OCI-LY7 (cell line): ENCODE results near the gene POLDIP3. TPM values are rescaled to one million over a fixed set of nuclear protein-coding genes. Genes with fewer than 3 reads are reported as not detected.

Source experiments
- BruUV-seq: library from RNA; stranded (reverse); fragments of 400-500 nt; replicated peaks from 2 replicates; lab custom pipeline; 2021; lab: Mats Ljungman, UMichigan
- CTCF ChIA-PET: fragments of 300-600 bp; sonication (Branson Sonifier 250); formaldehyde crosslinking; loops from one replicate; lab custom pipeline; 2022; ENCODE audit warnings: antibody characterized with exemption; ENCODE audit not compliant: unreplicated experiment; lab: Charles Lee
- POLR2A ChIA-PET: fragments of 300-600 bp; sonication (Branson Sonifier 250); formaldehyde crosslinking; loops from one replicate; lab custom pipeline; 2022; ENCODE audit warnings: antibody characterized with exemption; lab: Charles Lee
- DNase-seq: peaks from one replicate; pipeline ENCODE4 v3.0.0-alpha.2; 2015; ENCODE audit warnings: low spot score
- H2AFZ ChIP-seq: fragments of 200-600 bp; sonication (generic), shearing (Covaris generic); 2 replicates; pipeline ENCODE4 v1.6.1; 2014; ENCODE audit warnings: mild to moderate bottlenecking, antibody characterized with exemption, low read length, moderate library complexity
- H3K27ac ChIP-seq: fragments of 200-600 bp; sonication (generic); 2 replicates; pipeline ENCODE4 v1.5.1; 2014; ENCODE audit warnings: mixed run types, low read depth, mild to moderate bottlenecking, moderate library complexity, low read length, inconsistent platforms; ENCODE audit not compliant: poor library complexity, severe bottlenecking
- H3K36me3 ChIP-seq: fragments of 200-600 bp; sonication (generic); 2 replicates; pipeline ENCODE4 v1.6.1; 2014; ENCODE audit warnings: mild to moderate bottlenecking, antibody characterized with exemption, low read length, moderate library complexity, mixed read lengths; ENCODE audit not compliant: insufficient read depth
- H3K4me1 ChIP-seq: fragments of 200-600 bp; sonication (generic); 2 replicates; pipeline ENCODE4 v1.5.1; 2014; ENCODE audit warnings: mild to moderate bottlenecking, low read length; ENCODE audit not compliant: insufficient read depth, poor library complexity, severe bottlenecking
- H3K4me2 ChIP-seq: fragments of 200-600 bp; sonication (generic); 2 replicates; pipeline ENCODE4 v1.6.1; 2014; ENCODE audit warnings: mild to moderate bottlenecking, low read length
- H3K4me3 ChIP-seq: fragments of 200-600 bp; sonication (generic); 2 replicates; pipeline ENCODE4 v1.5.1; 2014; ENCODE audit warnings: mild to moderate bottlenecking, low read depth, low read length; ENCODE audit not compliant: poor library complexity, severe bottlenecking
- H3K79me2 ChIP-seq: fragments of 200-600 bp; sonication (generic); 2 replicates; pipeline ENCODE4 v1.6.1; 2016; ENCODE audit warnings: low read depth, mild to moderate bottlenecking, low read length, moderate library complexity, mixed read lengths; ENCODE audit not compliant: insufficient read depth
- H3K9me2 ChIP-seq: fragments of 200-600 bp; sonication (generic); 2 replicates; pipeline ENCODE4 v1.6.1; 2016; ENCODE audit warnings: mild to moderate bottlenecking, low read length, mixed read lengths; ENCODE audit not compliant: insufficient read depth
- H3K9me3 ChIP-seq: fragments of 200-600 bp; sonication (generic); 2 replicates; pipeline ENCODE4 v1.6.1; 2014; ENCODE audit warnings: mild to moderate bottlenecking, mixed run types, low read length, mixed read lengths
- H4K20me1 ChIP-seq: fragments of 200-600 bp; sonication (generic); 2 replicates; pipeline ENCODE4 v1.6.1; 2014; ENCODE audit warnings: mild to moderate bottlenecking, antibody characterized with exemption, low read length, moderate library complexity, mixed read lengths; ENCODE audit not compliant: insufficient read depth
- CTCF ChIP-seq: fragments of 200-600 bp; sonication (generic); conservative IDR thresholded peaks from 2 replicates; pipeline ENCODE4 v1.5.1; 2014; ENCODE audit warnings: mild to moderate bottlenecking, antibody characterized with exemption, low read length, moderate library complexity, mixed read lengths
- EZH2phosphoT487 ChIP-seq: fragments of 200-600 bp; sonication (generic); IDR thresholded peaks from 2 replicates; pipeline ENCODE4 v1.6.1; 2018; ENCODE audit warnings: low read depth, borderline replicate concordance, mild to moderate bottlenecking, mixed run types, antibody characterized with exemption, low read length, moderate library complexity, mixed read lengths
- intact Hi-C: fragments of 100-400 bp; cut with micrococcal nuclease; formaldehyde crosslinking; loops from one replicate; pipeline ENCODE4 v1.10.0; 2022; ENCODE audit not compliant: unreplicated experiment
- total RNA-seq, 2 experiments: library from RNA; depleted of rRNA in 1 of 2; stranded (reverse); fragments of >200 nt in 1 of 2; shearing (Covaris generic) in 1 of 2; gene quantifications; 2 replicates each; pipeline ENCODE4 v1.2.3, GENCODE V29; 2014 to 2022

The POLDIP3 gene
- total RNA-seq, 2 experiments from 2014 or later, result 70.7 to 73.5 TPM

- no peak overlapping the region for H3K4me2 ChIP-seq
- H2AFZ ChIP-seq, result no peak overlapping the region
- no peaks in the 10 kb centered on the region for H4K20me1 ChIP-seq
- H3K36me3 ChIP-seq, result peaks cover 84% of the 10 kb centered on the region
- no peaks in the 10 kb centered on the region for H3K9me3 ChIP-seq
- TF ChIP-seq CTCF (no peak), EZH2phosphoT487 (no peak)
- intact Hi-C loops, result no loop called here
- no peak overlapping the region for H3K27ac ChIP-seq
- no peak for DNase-seq
- H3K4me1 ChIP-seq, result peaks cover 17% of the 10 kb centered on the region
- H3K79me2 ChIP-seq, result peaks cover 5% of the 10 kb centered on the region; the same call in 1 of the 2 replicates
- H3K4me3 ChIP-seq, result no peak overlapping the region
- ChIA-PET CTCF (no interaction called here), POLR2A (no interaction called here)
- no peaks in the 10 kb centered on the region for H3K9me2 ChIP-seq
- BruUV-seq, result no TSS peak
Observed at GRCh38 chr22:42586381-42586780, 28.3 kb downstream of the POLDIP3 start.

- Histone ChIP-seq H3K79me2 (peaks cover 12% of the 10 kb centered on the region), H3K9me2 (no peaks in the 10 kb centered on the region), H3K27ac (no peak overlapping the region), H4K20me1 (no peaks in the 10 kb centered on the region), H3K9me3 (no peaks in the 10 kb centered on the region), H3K4me3 (no peak overlapping the region), H2AFZ (no peak overlapping the region), H3K4me1 (peaks cover 15% of the 10 kb centered on the region), H3K4me2 (no peak overlapping the region), H3K36me3 (peaks cover 73% of the 10 kb centered on the region)
- TF ChIP-seq CTCF (no peak), EZH2phosphoT487 (no peak)
- ChIA-PET CTCF (no interaction called here), POLR2A (no interaction called here)
- DNase-seq, result no peak
- BruUV-seq, result no TSS peak
- intact Hi-C loops, result no loop called here
Observed at GRCh38 chr22:42585096-42585495, 29.6 kb downstream of the POLDIP3 start.

GRCh38 chr22:42584364-42584940, 30.2 kb downstream of the POLDIP3 start:
- Histone ChIP-seq H4K20me1 (no peaks in the 10 kb centered on the region), H3K4me3 (no peak overlapping the region), H2AFZ (no peak overlapping the region), H3K4me1 (peaks cover 19% of the 10 kb centered on the region), H3K9me2 (no peaks in the 10 kb centered on the region), H3K9me3 (no peaks in the 10 kb centered on the region), H3K79me2 (peaks cover 18% of the 10 kb centered on the region), H3K4me2 (no peak overlapping the region), H3K27ac (no peak overlapping the region), H3K36me3 (peaks cover 73% of the 10 kb centered on the region)
- intact Hi-C loops, result no loop called here
- no peak for TF ChIP-seq EZH2phosphoT487
- no peak for TF ChIP-seq CTCF
- ChIA-PET POLR2A (no interaction called here), CTCF (no interaction called here)
- DNase-seq, result no peak
- BruUV-seq, result no TSS peak
